Measurements from ENCODE around the gene SLC6A11. TPM values are rescaled to one million over a fixed set of nuclear protein-coding genes. Genes with fewer than 3 reads are reported as not detected.

Gene SLC6A11
- total and polyA plus RNA-seq, 7 donors, result 0.06 TPM; not detected in 6

GRCh38 chr3:10970306-10970960, 154.4 kb downstream of the SLC6A11 start:
- intact Hi-C loops (cut with DNase I), result no loop called here
- H3K27me3 ChIP-seq (ENCODE audit: insufficient read depth in 3 of 3, low read length in 2 of 3), result peaks cover 0 to 7% (median 3%) of the 10 kb centered on the region in 3 donors
- 79 to 90% (median 80%) methylated on average over 5 of the region's 5 CpGs for WGBS, 3 donors

GRCh38 chr3:10972072-10972782, 156.2 kb downstream of the SLC6A11 start:
- no peak for DNase-seq
- no peak overlapping the region for H3K4me3 ChIP-seq
- H3K27ac ChIP-seq, result no peak overlapping the region
- intact Hi-C loops (cut with DNase I), result no loop called here
- peaks cover 0 to 7% (median 3%) of the 10 kb centered on the region in 3 donors for H3K27me3 ChIP-seq (ENCODE audit: insufficient read depth in 3 of 3, low read length in 2 of 3)
- peaks cover 4% of the 10 kb centered on the region for H3K4me1 ChIP-seq
- ATAC-seq, result no peak
- no peaks in the 10 kb centered on the region for H3K36me3 ChIP-seq (ENCODE audit: insufficient read depth in 1 of 2, low read depth in 1 of 2)
- no peaks in the 10 kb centered on the region for H3K9me3 ChIP-seq
- TF ChIP-seq CTCF (IDR thresholded peaks at IDR 0.05), result no peak
- 54 to 66% (median 55%) methylated on average over 10 of the region's 10 CpGs for WGBS, 3 donors

More at GRCh38 chr3:10970306-10970960, 154.4 kb downstream of the SLC6A11 start:
- TF ChIP-seq CTCF (IDR thresholded peaks at IDR 0.05), result no peak
- no peaks in the 10 kb centered on the region for H3K36me3 ChIP-seq (ENCODE audit: insufficient read depth in 1 of 2, low read depth in 1 of 2)
- ATAC-seq (no peak), DNase-seq (no peak)
- H3K4me1 ChIP-seq, result peaks cover 4% of the 10 kb centered on the region
- H3K27ac ChIP-seq, result no peak overlapping the region
- H3K9me3 ChIP-seq, result no peaks in the 10 kb centered on the region
- no peak overlapping the region for H3K4me3 ChIP-seq

- Histone ChIP-seq H3K27ac (no peak overlapping the region), H3K4me1 (no peaks in the 10 kb centered on the region), H3K36me3 (ENCODE audit: insufficient read depth in 1 of 2, low read depth in 1 of 2) (no peaks in the 10 kb centered on the region), H3K27me3 (ENCODE audit: insufficient read depth in 3 of 3, low read length in 2 of 3) (peaks cover 0 to 7% (median 0%) of the 10 kb centered on the region in 3 donors), H3K9me3 (no peaks in the 10 kb centered on the region), H3K4me3 (no peak overlapping the region)
- TF ChIP-seq CTCF (IDR thresholded peaks at IDR 0.05), result no peak
- ATAC-seq (no peak), DNase-seq (no peak)
- intact Hi-C loops (cut with DNase I), result no loop called here
- WGBS, 3 donors, result 78 to 79% (median 79%) methylated on average over 13 of the region's 13 CpGs
These were observed 157.1 kb downstream of the SLC6A11 start for GRCh38 chr3:10973046-10973595.

GRCh38 chr3:10974131-10974530, 158.1 kb downstream of the SLC6A11 start:
- no peaks in the 10 kb centered on the region for H3K36me3 ChIP-seq (ENCODE audit: insufficient read depth in 1 of 2, low read depth in 1 of 2)
- no peak for DNase-seq
- intact Hi-C loops (cut with DNase I), result no loop called here
- no peak overlapping the region for H3K4me3 ChIP-seq
- no peak overlapping the region for H3K27ac ChIP-seq
- H3K9me3 ChIP-seq, result no peaks in the 10 kb centered on the region
- ATAC-seq, result no peak
- no peak for TF ChIP-seq CTCF (IDR thresholded peaks at IDR 0.05)
- H3K4me1 ChIP-seq, result no peaks in the 10 kb centered on the region
- 78 to 84% (median 83%) methylated on average over 7 of the region's 7 CpGs for WGBS, 3 donors
- peaks cover 0 to 6% (median 0%) of the 10 kb centered on the region in 3 donors for H3K27me3 ChIP-seq (ENCODE audit: insufficient read depth in 3 of 3, low read length in 2 of 3)

All from psoas muscle (tissue), 8 donors.